HepG2 (cell line): Measurements from ENCODE around the gene DLX4.

ENCODE experiments used
- CBFB ChIP-seq: sonication (generic); formaldehyde crosslinking; IDR thresholded peaks from 2 replicates; pipeline ENCODE4 v1.4.0; 2020; ENCODE audit warnings: missing genetic modification reagents
- EHMT2 ChIP-seq: fragments of 200-600 bp; sonication (generic); IDR thresholded peaks from 2 replicates; pipeline ENCODE4 v1.7.0; 2017; ENCODE audit warnings: antibody characterized with exemption, low read depth, low read length, borderline replicate concordance
- EZH2 ChIP-seq: conservative IDR thresholded peaks from 2 replicates; pipeline ENCODE4 v1.6.1; 2012; ENCODE audit warnings: mild to moderate bottlenecking, low read depth, low read length, moderate library complexity
- GABPA ChIP-seq, 2 experiments: IDR thresholded peaks; 2 replicates each; pipeline ENCODE4 v1.6.1; 2011 to 2016; ENCODE audit warnings: low read depth in 2 of 2, low read length in 1 of 2, missing biosample characterization in 1 of 2, missing genetic modification characterization in 1 of 2
- MXI1 ChIP-seq: IDR thresholded peaks from 3 replicates; pipeline ENCODE4 v1.6.1; 2012; ENCODE audit warnings: low read depth, low read length, inconsistent platforms, borderline replicate concordance
- POLR2A ChIP-seq, 2 experiments: IDR thresholded peaks; 2 replicates each; pipeline ENCODE4 v1.6.1; 2011; ENCODE audit warnings: low read depth in 2 of 2, low read length in 2 of 2, mild to moderate bottlenecking in 1 of 2, moderate library complexity in 1 of 2; ENCODE audit not compliant: insufficient read depth in 1 of 2
- REST ChIP-seq, 2 experiments: IDR thresholded peaks; 2 replicates each; pipeline ENCODE4 v1.6.1; 2011 to 2012; ENCODE audit warnings: low read length in 2 of 2, borderline replicate concordance in 1 of 2, low read depth in 1 of 2, mild to moderate bottlenecking in 1 of 2, moderate library complexity in 1 of 2
- SOX6 ChIP-seq, 2 experiments: fragments of 450-650 bp in 1 of 2; sonication (generic) in 1 of 2; formaldehyde crosslinking in 1 of 2; IDR thresholded peaks; 2 replicates each; pipeline versions ENCODE4 v1.4.0 to v1.6.1; 2017 to 2020; ENCODE audit warnings: antibody characterized with exemption in 1 of 2, mild to moderate bottlenecking in 1 of 2, missing genetic modification reagents in 1 of 2
- ZNF101 ChIP-seq: sonication (generic); formaldehyde crosslinking; IDR thresholded peaks from 2 replicates; pipeline ENCODE4 v1.4.0; 2020; ENCODE audit warnings: mild to moderate bottlenecking, low read depth, missing genetic modification reagents, borderline replicate concordance
- ZNF274 ChIP-seq: sonication (generic); formaldehyde crosslinking; IDR thresholded peaks from 2 replicates; pipeline ENCODE4 v1.5.1; 2020; ENCODE audit warnings: mild to moderate bottlenecking, missing genetic modification reagents
- TF ChIP-seq, protein P1 (sequence below): sonication (generic); formaldehyde crosslinking; IDR thresholded peaks from 2 replicates; pipeline ENCODE4 v1.5.0; 2020; ENCODE audit warnings: mild to moderate bottlenecking, missing genetic modification reagents, moderate library complexity

DNA sequence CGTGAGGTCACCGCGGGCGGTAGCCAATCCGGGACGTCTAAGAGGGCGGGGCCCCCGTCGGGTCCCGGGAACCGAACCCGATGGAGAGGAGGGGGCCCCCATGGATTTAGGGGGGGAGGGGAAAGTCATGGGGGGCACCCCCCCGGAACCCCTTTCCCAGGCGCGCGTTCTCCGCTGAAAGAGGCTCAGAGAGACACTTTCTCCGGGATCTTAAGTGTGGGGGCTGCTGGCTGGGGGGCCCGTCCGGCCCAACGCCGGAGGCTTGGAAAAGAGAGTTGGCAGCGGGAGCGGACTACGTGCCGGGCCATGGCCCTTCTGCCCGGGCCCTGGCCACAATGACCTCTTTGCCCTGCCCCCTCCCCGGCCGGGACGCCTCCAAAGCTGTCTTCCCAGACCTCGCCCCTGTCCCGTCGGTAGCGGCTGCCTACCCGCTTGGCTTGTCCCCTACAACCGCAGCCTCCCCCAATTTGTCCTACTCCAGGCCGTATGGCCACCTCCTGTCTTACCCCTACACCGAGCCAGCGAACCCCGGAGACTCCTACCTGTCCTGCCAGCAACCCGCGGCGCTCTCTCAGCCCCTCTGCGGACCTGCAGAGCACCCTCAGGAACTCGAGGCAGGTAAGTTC is at the start of gene DLX4:
- no peak for TF ChIP-seq EZH2
- no peak for TF ChIP-seq ZNF101 (CRISPR knock-in tag)
- TF ChIP-seq MXI1: no peak
- no peak for TF ChIP-seq SOX6 (IDR thresholded peaks at IDR 0.05)
- TF ChIP-seq SOX6 (CRISPR knock-in tag; IDR thresholded peaks at IDR 0.05): no peak
- no peak for TF ChIP-seq REST (IDR thresholded peaks at IDR 0.05; ENCODE audit: borderline replicate concordance in 1 of 2, low read depth in 1 of 2, low read length in 2 of 2)
- no peak for TF ChIP-seq POLR2A (IDR thresholded peaks at IDR 0.05; ENCODE audit: insufficient read depth in 1 of 2, low read depth in 2 of 2, low read length in 2 of 2)
- TF ChIP-seq, protein P1, sequence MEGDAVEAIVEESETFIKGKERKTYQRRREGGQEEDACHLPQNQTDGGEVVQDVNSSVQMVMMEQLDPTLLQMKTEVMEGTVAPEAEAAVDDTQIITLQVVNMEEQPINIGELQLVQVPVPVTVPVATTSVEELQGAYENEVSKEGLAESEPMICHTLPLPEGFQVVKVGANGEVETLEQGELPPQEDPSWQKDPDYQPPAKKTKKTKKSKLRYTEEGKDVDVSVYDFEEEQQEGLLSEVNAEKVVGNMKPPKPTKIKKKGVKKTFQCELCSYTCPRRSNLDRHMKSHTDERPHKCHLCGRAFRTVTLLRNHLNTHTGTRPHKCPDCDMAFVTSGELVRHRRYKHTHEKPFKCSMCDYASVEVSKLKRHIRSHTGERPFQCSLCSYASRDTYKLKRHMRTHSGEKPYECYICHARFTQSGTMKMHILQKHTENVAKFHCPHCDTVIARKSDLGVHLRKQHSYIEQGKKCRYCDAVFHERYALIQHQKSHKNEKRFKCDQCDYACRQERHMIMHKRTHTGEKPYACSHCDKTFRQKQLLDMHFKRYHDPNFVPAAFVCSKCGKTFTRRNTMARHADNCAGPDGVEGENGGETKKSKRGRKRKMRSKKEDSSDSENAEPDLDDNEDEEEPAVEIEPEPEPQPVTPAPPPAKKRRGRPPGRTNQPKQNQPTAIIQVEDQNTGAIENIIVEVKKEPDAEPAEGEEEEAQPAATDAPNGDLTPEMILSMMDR (CRISPR knock-in tag): no peak
- TF ChIP-seq EHMT2: no peak
- no peak for TF ChIP-seq GABPA (IDR thresholded peaks at IDR 0.05; ENCODE audit: low read depth, low read length)
- TF ChIP-seq GABPA (CRISPR knock-in tag; IDR thresholded peaks at IDR 0.05; ENCODE audit: low read depth): no peak
- no peak for TF ChIP-seq CBFB (CRISPR knock-in tag)
- no peak for TF ChIP-seq ZNF274
